SKM-1 treated with dmso at 0.1 percent for 144 hours (cell line): ENCODE results near the gene NEB.
"Not testable (repeated sequence)": the region's sequence is repeated elsewhere in the genome, so short reads cannot be mapped to it uniquely, and the experiment has no call there.

Source experiments
- DNase-seq: peaks from one replicate; lab custom pipeline; 2025; ENCODE audit not compliant: unreplicated experiment; lab: John Stamatoyannopoulos, UW

The NEB gene

GRCh38 chr2:151655663-151656398, 78.4 kb downstream of the NEB start:
- DNase-seq = no peak

DNA sequence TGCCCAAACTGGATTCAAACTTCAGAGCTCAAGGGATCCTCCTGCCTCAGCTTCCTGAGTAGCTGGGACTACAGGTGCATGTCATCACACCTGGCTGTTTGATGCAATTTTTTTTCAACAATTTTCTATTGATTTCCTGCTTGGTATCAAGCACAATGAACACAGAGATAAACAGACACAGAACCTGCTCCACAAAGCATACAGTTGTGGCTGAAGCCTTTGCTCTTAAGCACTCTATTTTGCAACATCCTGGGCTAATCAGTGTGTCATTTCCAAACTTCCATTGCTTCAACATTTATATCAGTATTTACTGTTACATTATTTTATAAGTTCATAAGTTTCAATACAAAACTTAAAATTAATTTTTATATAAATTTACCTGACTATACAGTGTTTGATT, 79.4 kb downstream of the NEB start:
- peak; percentile 5 for DNase-seq

DNA sequence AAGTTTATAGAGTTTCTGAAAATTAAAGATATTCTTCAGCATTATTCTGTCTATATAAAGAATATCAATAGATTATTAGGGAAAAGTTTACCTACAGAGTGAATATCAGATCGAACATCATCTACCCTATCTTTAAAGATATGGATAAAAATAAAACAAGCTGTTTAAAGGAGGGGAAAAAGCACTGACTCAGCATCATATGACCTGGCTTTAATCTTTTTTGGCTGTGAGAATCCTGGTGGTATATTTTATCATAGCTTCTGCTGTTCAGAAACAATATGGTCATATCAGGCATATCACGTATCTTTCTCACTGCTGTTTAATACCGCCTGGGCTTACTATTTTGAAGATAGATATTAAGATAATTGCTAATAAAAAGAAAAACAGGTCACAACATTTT, 80.2 kb downstream of the NEB start:
- DNase-seq = no peak

DNA sequence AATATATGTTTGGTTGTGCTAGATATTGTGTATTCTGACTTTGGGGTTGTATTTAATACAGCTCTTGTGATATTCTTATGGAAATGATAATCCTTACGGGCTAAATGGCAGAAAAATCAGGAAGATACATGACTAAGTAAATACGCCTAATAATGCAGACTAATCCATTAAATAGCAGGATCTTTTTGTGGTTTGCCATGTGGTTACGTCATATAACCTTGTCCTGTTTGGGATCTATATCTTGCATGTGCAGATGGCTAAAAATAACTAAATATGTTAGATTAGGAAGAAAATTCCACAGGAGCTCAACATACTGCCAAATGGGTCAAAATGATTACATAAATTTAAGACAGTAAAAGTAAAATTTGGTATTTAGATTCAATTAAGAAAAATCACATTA, 83.0 kb downstream of the NEB start:
- no peak for DNase-seq

DNA sequence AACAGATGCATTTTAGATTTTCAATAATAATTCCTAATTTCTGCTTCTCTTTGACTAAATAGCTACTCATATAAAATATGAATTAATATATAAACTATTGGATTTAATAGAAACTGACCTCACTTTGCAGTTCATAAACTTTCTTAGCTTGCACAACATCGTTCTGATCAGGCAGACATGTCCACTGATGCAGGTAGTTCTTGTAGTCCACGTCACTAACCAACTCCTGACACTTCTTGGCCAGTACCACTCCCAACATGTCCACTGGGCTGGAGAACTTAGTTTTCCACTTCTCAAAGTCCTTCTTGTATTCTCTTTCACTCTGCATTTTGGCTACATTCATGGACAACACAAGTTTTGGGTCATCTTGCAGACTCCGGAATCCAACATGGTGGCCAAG, 83.8 kb downstream of the NEB start:
- no peak for DNase-seq

GRCh38 chr2:151649966-151650365, 84.3 kb downstream of the NEB start:
- no peak for DNase-seq

- no peak for DNase-seq
Observed at GRCh38 chr2:151649400-151649799, 84.9 kb downstream of the NEB start.

DNA sequence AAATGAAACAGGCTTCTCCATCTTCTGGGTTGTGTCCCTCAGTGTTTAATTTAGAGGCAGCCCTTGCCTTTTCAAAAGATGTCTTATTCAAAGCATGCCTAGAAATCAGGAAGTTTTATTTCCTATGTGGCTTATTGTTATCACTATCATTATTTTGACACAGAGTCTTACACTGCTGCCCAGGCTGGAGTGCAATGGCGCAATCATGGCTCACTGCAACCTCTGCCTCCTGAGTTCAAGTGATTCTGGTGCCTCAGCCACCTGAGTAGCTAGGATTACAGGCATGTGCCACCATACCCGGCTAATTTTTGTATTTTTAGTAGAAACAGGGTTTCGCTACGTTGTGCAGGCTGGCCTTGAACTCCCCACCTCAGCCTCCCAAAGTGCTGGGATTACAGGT, 87.8 kb downstream of the NEB start:
- peak; percentile 23 for DNase-seq

GRCh38 chr2:151644580-151644979, 89.7 kb downstream of the NEB start:
- DNase-seq = no peak

DNA sequence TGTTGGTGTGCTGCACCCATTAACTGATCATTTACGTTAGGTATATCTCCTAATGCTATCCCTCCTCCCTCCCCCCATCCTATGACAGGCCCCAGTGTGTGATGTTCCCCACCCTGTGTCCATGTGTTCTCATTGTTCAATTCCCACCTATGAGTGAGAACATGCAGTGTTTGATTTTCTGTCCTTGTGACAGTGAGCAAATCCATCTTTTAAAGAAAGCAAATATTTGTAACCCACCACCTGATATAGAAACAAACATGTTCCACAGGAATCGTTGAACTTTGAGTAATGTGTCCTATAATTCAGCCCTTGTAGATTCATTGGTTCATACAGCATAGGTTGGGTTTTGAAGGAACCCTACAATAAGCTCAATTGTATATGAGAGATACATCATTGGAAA, 92.4 kb downstream of the NEB start:
- DNase-seq = not testable (repeated sequence)

DNA sequence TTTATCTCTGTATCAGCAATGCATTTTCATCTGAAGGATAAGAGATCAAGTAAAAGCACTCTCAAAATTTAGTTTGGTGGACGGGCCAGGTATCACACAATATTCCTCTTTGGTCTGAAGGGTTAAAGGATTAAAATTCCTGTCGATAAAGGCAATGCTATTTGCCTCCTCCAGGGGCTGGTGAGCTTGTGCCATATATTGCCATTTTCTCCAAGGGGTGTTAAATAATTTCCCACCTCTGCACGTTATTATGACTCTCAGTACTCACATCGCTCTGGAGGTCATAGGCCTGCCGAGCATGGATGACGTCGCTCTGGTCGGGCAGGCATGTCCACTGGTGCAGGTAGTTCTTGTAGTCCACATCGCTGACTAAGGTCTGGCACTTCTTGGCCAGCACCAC, 94.2 kb downstream of the NEB start:
- no peak for DNase-seq

- DNase-seq = no peak
Observed at GRCh38 chr2:151638990-151639389, 95.3 kb downstream of the NEB start.

DNA sequence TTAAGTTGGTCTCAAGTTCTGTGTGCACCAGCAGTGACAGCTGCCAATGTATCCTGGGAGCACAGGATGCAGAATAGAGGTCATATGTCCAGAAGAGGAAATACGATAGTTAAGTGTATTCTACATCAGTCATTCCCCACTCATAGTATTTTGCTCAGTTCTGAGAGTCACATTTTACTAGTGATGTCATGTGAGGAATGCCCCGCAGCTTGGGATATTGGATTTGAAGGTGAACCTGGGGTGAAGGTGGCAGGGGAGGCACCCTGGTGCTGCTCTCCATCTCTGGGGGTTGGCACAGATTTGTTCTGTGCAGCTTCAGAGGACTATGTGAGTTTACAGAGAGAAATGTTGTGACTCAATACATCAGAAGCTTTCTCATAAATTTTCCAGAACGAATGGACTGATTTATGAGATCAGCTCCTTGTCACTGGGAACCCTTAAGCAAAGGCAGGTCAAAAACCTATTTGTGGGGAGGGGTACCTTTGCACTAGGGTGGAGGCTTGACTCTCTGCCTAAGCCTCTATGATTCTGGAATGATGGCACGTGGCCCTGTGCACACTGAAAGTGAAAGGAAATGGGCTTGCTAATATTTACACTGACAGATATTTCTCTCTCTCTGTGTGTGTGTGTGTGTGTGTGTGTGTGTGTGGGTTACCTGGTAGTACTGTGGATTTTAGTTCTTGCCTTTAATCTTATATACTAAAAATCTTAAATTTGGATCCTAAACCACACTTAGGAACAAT, 95.9 kb downstream of the NEB start:
- DNase-seq = no peak

DNA sequence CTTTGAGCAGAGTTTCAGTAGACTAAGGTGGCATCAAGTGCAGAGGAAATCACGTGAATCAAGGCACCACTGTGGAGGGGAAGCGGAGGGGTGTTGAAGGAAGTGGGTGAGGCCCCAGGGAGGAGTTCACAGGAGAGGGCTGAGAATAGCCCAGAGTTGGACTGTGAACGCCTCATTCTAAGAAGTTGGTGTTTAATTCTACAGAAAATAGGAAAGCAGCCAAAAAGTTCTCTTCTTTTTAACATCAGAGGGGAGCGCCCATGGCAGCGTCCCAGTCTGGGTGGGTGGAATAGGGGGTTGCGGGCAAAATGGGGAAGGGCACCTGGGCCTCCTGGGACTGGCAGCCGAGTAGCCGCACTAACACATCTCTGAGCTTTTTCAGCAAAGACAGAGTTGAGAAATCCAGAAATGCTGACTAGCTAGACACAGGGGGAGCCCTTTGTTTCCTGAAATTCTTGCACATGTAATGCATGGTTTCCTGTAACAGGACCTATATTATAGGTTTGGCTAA, 97.0 kb downstream of the NEB start:
- DNase-seq = peak; percentile 93

GRCh38 chr2:151634736-151635467, 99.4 kb downstream of the NEB start:
- DNase-seq = no peak

DNA sequence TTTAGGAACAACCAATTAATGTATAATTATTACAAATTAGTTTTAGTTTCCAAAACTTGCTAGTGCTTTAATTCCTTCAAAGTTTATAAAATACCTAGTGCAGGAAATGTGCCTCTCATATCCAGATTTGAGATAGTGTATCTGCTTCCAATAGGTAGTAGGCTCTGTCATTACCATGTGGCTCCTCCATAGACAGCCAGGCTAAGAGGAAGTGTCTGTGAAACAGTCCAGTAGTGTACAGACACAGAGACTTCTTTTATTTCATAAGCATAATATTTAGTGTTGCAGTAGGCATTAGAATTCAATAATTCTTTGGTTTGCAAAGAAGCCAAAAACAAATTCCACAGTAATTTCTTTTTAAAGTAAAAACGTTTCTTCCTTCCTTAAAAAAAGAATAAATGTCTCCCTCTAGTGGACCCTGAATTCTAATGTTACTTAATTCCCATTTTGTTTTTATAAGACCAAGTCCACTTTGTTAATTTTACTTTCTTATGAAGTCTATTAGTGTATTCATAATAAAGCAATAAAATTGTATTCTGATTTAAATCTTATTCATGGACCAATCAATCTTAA, 101.2 kb downstream of the NEB start:
- DNase-seq = peak; percentile 44

- DNase-seq = no peak
Observed at GRCh38 chr2:151630372-151630771, 103.9 kb downstream of the NEB start.

GRCh38 chr2:151627353-151627752, 106.9 kb downstream of the NEB start:
- no peak for DNase-seq

GRCh38 chr2:151624271-151624670, 110.0 kb downstream of the NEB start:
- no peak for DNase-seq

DNA sequence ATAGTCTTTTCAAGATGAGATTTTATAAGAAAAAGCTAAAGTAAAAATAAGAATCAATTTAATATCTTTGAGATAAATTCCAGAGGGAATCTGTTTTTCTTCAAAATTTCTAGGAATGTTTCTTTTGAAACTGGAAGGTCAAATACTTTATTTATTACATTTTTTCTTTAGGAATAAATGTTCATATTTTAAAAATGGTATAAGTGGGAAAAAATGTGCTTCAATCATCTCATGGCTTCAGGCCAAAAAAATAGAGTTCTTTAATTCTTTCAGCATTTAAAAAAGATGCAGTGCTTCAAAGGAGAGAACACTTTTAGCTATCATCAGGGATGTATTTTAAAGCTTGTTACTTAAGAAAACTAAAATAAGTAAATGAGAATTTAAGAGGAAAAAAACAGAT, 110.6 kb downstream of the NEB start:
- DNase-seq = no peak

- DNase-seq = no peak
Observed at GRCh38 chr2:151620761-151621160, 113.5 kb downstream of the NEB start.
